Central memory CD4-positive, alpha-beta T cell (primary cell): Measurements from ENCODE around the gene PACS2.
"Not testable (repeated sequence)": the region's sequence is repeated elsewhere in the genome, so short reads cannot be mapped to it uniquely, and the experiment has no call there.

Experiments
- DNase-seq: peaks from one replicate; pipeline ENCODE4 v3.0.0; 2022

Gene PACS2

GRCh38 chr14:105351920-105352851, 37.6 kb downstream of the PACS2 start:
- DNase-seq, result peak; percentile 80

- DNase-seq, result no peak
Observed at GRCh38 chr14:105353136-105353535, 38.6 kb downstream of the PACS2 start.

DNA sequence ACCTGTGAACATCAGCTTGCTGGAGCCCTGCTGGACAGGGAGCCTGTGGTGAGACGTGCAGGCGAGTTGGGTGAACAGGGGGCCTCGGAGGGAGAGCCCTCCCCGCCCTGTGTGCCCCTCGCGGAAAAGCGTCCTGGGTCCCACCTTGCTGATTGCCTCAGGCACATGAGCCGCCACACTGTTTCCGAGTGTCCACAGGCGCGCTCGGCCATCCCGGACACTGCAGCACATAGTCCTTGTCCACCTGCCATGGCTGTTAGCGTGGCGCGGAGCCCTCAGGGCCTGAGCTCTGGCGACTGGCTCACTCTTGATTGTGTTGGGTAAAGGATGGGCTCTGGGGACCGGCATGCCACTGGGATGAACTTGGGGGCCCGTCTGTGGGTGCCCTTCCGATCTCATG, 40.0 kb downstream of the PACS2 start:
- no peak for DNase-seq

GRCh38 chr14:105355049-105355575, 40.6 kb downstream of the PACS2 start:
- DNase-seq, result no peak

- no peak for DNase-seq
Observed at GRCh38 chr14:105355850-105356604, 41.5 kb downstream of the PACS2 start.

DNA sequence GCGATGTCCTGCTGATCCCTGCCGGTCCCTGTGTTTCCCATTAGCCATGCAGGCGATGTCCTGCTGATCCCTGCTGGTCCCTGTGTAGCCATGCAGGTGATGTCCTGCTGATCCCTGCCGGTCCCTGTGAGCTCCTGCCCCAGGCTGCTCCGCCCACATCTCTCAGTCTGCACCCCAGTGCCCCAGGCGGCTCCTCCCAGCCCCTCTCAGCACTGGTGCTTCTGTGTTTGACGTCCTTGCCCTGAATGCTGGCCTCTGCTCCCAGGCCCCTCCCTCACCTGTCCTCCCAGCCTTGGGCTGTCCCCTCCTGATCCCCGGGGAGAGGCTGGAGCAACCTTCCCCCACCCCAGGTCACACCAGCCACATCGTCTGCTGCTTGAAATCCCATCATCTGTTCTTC, 42.4 kb downstream of the PACS2 start:
- DNase-seq, result no peak

- DNase-seq, result no peak
Observed at GRCh38 chr14:105357626-105358025, 43.1 kb downstream of the PACS2 start.

DNA sequence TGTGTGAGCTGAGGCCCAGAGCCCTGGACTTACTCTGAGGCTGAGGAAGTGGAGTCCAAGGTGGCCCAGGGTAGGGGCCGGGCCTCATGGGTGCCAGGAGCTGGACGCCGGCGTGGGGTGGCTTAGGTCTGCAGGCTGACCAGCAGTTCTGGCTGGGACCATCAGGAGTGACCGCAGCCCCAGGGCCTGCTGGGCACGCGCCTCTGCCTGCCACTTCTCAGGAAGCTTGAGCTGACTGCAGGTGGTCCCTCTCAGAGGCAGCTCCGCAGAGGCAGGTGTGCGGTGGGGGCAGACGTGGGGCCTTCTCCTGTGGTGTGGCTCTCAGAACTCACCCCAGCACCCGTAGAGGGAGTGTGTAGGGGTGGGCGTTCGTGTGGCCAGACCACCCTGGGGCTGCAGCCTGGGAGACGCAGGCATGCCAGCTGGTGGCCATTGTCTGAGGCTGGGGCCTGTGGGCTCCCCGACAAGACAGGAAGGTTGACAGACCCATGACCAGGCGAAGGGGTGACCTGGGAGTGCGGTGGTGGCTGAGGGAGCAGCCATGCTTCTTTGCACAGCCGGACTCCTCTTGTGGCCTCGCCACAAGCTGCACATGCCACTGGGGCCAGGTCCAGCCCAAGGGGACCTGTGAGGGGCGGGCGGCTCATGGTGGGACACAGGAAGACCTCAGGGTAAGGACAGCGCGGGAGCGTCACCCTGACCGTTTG, 43.7 kb downstream of the PACS2 start:
- DNase-seq, result no peak

DNA sequence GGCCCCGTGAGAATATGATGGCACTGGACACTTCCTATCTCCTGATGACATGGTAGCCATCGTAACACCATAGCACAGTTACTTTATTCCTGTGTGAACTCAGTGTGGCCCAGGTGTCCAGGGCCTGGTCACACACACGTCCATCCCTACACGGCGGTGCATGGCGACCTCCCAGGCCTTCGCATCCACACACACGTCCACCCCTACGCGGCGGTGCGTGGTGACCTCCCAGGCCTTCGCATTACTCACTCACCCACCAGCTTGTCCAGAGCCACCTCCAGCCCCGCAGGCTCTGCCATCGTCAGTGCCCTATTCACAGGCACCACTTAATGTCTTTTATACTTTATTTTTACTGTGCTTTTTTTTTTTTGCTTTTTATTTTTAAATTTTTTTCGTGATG, 44.4 kb downstream of the PACS2 start:
- DNase-seq, result no peak

GRCh38 chr14:105361412-105361811, 46.9 kb downstream of the PACS2 start:
- not testable (repeated sequence) for DNase-seq

DNA sequence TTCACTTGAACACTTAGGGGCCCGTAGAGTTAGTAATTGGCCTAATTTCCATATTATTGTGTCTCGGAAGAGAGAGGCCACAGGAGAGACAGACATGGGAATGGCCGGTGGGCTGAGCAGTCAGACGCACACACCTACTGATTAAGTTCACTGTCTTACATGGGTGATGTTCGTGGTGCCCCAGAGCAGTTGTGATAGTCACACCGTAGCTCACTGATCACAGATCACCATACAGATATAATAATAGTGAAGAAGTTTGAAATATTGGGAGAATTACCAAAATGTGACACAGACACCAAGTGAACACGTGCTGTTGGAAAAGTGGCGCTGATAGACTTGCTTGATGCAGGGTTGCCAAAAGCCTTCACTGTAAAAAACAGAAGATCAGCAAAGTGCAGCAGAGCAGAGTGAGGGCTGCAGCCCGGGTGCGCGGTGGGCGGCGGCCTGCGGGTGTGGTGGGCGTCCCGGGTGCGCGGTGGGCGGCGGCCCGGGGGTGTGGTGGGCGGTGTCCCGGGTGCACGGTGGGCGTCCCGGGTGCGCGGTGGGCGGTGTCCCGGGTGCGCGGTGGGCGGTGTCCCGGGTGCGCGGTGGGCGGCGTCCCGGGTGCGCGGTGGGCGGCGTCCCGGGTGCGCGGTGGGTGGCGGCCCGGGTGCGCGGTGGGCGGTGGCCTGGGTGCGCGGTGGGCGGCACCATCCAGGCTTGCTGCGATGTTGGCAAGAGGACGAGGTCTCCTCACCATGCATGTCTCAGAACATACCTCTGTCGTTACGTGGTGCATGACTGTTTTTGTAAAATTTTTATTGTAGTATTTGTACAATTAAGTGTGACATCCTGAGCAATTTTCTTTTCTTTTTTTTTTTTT, 49.5 kb downstream of the PACS2 start:
- DNase-seq, result peak; percentile 21

DNA sequence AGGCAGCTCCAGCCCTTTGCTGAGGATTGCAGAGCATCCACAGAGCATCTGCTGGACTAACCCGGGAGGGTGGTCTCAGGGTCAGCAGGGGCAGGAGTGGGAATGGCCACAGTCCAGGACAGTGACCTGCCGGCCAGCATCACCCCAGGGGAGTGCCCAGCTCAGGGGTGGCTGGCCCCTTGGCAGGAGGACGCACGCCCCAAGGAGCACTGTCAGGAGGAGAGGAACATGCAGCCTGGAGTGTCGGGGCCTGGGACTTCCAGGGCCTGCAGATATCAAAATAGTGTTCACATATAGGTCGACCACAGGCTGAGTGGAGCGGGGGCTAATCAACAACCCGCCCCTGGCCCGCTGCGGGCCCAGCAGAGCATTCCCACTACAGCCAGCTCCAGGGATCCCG, 50.6 kb downstream of the PACS2 start:
- DNase-seq, result no peak

DNA sequence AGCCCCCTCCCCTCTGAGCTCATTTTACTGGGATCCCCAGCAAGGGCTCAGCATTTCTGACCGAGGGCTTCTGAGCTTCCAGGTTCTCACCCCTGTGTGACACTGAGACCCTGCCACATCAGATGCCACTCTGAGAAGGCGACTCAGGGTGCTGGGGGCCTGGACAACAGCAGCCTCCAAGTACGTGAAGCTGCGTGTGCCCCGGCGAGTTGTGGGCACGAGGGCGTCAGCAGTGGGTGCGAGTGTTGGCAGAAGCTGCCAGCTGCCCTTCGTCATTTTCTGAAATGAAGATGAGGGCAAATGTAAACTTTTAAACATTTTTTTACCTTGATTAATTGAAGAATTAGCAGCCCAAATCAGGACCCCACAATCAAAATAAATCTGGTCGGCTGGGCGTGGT, 51.1 kb downstream of the PACS2 start:
- no peak for DNase-seq

DNA sequence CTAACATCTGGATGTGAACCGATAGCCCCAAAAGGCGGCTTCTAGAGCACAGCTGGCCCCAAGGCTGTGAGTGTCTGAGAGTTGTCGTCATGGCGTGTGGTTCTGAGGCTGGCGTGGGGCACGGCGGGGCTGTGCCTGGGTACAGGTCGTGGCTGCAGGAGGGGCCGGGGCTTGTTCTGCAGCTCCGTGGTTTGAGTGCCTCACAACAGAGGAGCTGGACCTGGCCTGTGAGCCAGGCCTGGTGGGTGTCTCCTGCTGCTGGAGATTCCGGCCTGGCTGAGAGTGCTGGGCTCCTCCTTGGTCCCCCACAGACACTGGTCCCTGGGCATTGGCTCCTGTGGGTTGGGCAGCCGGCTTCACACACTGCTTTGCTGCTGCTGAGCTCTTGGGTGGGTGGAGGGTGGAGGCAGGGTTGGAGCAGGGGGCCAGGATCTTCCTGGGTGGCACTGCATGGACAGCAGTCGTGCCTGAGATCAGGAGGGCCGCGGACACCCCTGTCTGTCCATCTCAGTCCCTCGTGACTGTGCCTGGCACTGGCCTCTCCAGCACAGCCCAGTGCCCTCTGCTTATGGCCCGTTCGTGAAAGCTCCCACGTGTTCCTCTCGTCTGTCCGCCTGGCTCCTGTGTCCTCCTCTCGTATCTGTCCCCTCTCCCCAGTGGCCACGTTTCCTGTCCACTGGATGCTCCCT, 52.0 kb downstream of the PACS2 start:
- DNase-seq, result no peak

- DNase-seq, result no peak
Observed at GRCh38 chr14:105367116-105368031, 52.8 kb downstream of the PACS2 start.

DNA sequence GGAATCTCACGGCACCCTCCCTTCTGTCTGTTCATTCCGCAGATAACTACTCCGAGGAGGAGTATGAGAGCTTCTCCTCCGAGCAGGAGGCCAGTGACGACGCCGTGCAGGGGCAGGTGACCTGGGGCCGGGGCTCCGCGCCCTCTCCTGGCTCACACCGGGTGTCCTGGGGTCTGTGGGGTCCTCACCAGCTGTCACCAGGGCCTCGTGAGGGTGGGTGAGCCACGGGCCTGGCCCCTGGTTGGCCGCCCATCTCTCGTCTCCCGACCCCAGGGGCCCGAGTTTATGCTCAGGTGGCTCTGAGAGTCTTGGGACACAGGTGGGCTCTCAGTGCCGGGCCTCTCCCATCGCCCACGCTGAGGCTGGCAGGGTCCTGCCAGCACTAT, 53.5 kb downstream of the PACS2 start:
- DNase-seq, result no peak

DNA sequence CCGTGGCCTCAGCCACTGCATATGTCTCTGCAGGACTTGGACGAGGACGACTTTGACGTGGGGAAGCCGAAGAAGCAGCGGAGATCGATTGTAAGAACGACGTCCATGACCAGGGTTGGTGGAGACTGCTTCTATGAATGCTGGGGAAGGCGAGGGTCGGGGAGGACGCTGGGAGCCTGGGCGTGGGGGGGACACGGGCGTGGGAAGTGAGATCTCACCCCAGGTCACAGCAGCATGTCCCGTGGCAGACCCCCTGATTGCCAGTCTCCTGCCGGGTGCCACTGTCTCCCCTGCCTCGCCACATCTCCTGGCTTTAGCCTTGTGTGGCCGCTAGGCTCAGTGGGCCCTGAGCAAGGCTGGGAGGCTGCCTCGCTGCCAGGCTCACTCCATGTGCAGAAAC, 53.9 kb downstream of the PACS2 start:
- no peak for DNase-seq

- no peak for DNase-seq
Observed at GRCh38 chr14:105368910-105369652, 54.5 kb downstream of the PACS2 start.

GRCh38 chr14:105369653-105370040, 55.1 kb downstream of the PACS2 start:
- no peak for DNase-seq

- DNase-seq, result no peak
Observed at GRCh38 chr14:105374389-105374788, 59.8 kb downstream of the PACS2 start.
